Right cardiac atrium (tissue), 5 donors: ENCODE data around the gene PTPRD. TPM values are rescaled to one million over a fixed set of nuclear protein-coding genes. Genes with fewer than 3 reads are reported as not detected.
A peak's percentile ranks its signal among the peaks of the same experiment; 100 is the strongest.

Experiments
- ATAC-seq, 2 donors: fragments of 200-7000 bp; cut with Tn5 transposase; one replicate each; pipeline versions ENCODE4 v1.8.0 to v1.9.1; 2020; ENCODE audit warnings: moderate library complexity in 2 of 2, mild to moderate bottlenecking in 1 of 2
- DNase-seq, 3 donors: peaks; one replicate each; pipeline ENCODE4 v3.0.0-alpha.2; 2020
- H3K27ac ChIP-seq: one replicate; pipeline ENCODE4 v1.5.1; 2013; ENCODE audit warnings: mild to moderate bottlenecking, low read length, control low read depth, moderate library complexity
- H3K27me3 ChIP-seq: one replicate; pipeline ENCODE4 v1.6.1; 2013; ENCODE audit not compliant: control insufficient read depth, insufficient read depth
- H3K4me1 ChIP-seq: one replicate; pipeline ENCODE4 v1.6.1; 2013; ENCODE audit warnings: low read length; ENCODE audit not compliant: control insufficient read depth, insufficient read depth
- H3K4me3 ChIP-seq: one replicate; pipeline ENCODE4 v1.5.1; 2013; ENCODE audit warnings: low read length, control low read depth
- H3K9me3 ChIP-seq: one replicate; pipeline ENCODE4 v1.6.1; 2013; ENCODE audit warnings: low read length; ENCODE audit not compliant: control insufficient read depth
- WGBS: extraction: QIAGEN DNeasy Blood & Tissue Kit; methylation state at CpG from one replicate; pipeline ENCODE4 v1.1.7; 2013; 5-methylcytosine and 5-hydroxymethylcytosine counted together
- intact Hi-C, 4 donors: fragments of 100-400 bp; cut with DNase I; formaldehyde crosslinking; loops; one replicate each; pipeline versions ENCODE4 v1.11.0 to v1.14.0; 2022 to 2023
- polyA plus RNA-seq: library from polyadenylated mRNA; stranded (reverse); fragments of 200-250 nt; gene quantifications from one replicate; pipeline ENCODE4 v1.2.3, GENCODE V29; 2013
- total RNA-seq, 4 donors: library from RNA; stranded (reverse); fragmentation: NEBNext Ultra II Directional; extraction: Animal tissue kit (Norgen Biotek cat#: 25700); gene quantifications; one replicate each; pipeline ENCODE4 v1.2.1, GENCODE V29; 2021
- donor health status: healthy with polysubstance abuse.
- donor health status: DM: no; HTN: yes; CAD: no.
- donor health status: DM: no; HTN: no; CAD: no.
- donor health status: DM: no; HTN: yes; CAD: no; lungs with severe emphysema.
- donor health status: DM: yes; HTN: yes; CAD: no.

Gene PTPRD
- total and polyA plus RNA-seq, 5 donors, result 1.3 to 11.8 (median 7.1) TPM

GRCh38 chr9:8804613-8805012 lies 1808.2 kb downstream of the PTPRD start:
- Histone ChIP-seq H3K4me1 (no peaks in the 10 kb centered on the region), H3K4me3 (no peak overlapping the region), H3K27me3 (no peaks in the 10 kb centered on the region), H3K9me3 (no peaks in the 10 kb centered on the region), H3K27ac (no peak overlapping the region)
- ATAC-seq (no peak), DNase-seq (no peak)
- intact Hi-C loops, result no loop called here
- 80% methylated on average over 3 of the region's 3 CpGs for WGBS

DNA sequence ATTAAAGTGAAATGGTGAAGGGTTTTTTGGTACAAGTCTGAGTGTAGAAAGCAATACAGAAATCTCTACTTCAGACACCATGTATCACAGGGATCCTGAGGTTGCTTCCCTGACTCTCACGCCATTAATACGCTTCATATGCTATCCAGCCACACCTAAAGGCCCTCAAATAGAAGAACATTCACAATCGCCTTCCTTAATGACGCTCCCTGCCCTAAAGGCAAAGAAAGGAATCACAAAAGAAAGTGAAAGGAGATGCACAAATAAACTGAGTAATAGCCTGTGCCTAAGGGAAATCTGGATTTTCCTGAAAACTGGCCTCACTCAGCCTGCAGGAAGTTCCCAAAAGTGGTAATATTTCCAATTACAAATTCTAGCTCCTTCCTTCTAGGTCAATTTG lies 1810.6 kb downstream of the PTPRD start:
- no peak overlapping the region for H3K27ac ChIP-seq
- no peaks in the 10 kb centered on the region for H3K27me3 ChIP-seq
- ATAC-seq, result no peak
- no peak overlapping the region for H3K4me3 ChIP-seq
- WGBS, result 87% methylated on average over 4 of the region's 4 CpGs
- H3K4me1 ChIP-seq, result no peaks in the 10 kb centered on the region
- H3K9me3 ChIP-seq, result no peaks in the 10 kb centered on the region
- no peak for DNase-seq
- intact Hi-C loops, result no loop called here

DNA sequence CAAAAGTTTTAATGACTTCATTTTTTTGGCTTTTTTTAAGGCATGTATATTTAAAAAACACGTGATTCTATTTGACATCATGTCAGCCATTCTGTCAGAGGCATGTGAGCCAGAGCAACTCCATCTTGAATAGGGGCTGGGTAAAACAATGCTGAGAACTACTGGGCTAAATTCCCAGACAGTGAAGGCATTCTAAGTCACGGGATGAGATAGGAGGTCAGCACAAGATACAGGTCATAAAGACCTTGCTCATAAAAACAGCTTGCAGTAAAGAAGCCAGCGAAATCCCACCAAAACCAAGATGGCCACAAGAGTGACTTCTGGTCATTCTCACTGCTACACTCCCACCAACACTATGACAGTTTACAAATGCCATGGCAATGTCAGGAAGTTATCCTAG lies 1812.6 kb downstream of the PTPRD start:
- intact Hi-C loops, result no loop called here
- H3K9me3 ChIP-seq, result no peaks in the 10 kb centered on the region
- WGBS, result 66% methylated on average over 3 of the region's 3 CpGs
- no peaks in the 10 kb centered on the region for H3K27me3 ChIP-seq
- no peak overlapping the region for H3K27ac ChIP-seq
- DNase-seq (no peak), ATAC-seq (no peak)
- H3K4me1 ChIP-seq, result no peaks in the 10 kb centered on the region
- no peak overlapping the region for H3K4me3 ChIP-seq

GRCh38 chr9:8799615-8800014 lies 1813.2 kb downstream of the PTPRD start:
- H3K27me3 ChIP-seq, result no peaks in the 10 kb centered on the region
- no peak overlapping the region for H3K27ac ChIP-seq
- ATAC-seq (no peak), DNase-seq (no peak)
- no peaks in the 10 kb centered on the region for H3K9me3 ChIP-seq
- intact Hi-C loops, result no loop called here
- no peaks in the 10 kb centered on the region for H3K4me1 ChIP-seq
- no peak overlapping the region for H3K4me3 ChIP-seq

GRCh38 chr9:8799206-8799605 lies 1813.6 kb downstream of the PTPRD start:
- Histone ChIP-seq H3K27me3 (no peaks in the 10 kb centered on the region), H3K4me1 (no peaks in the 10 kb centered on the region), H3K4me3 (no peak overlapping the region), H3K9me3 (no peaks in the 10 kb centered on the region), H3K27ac (no peak overlapping the region)
- ATAC-seq (no peak), DNase-seq (no peak)
- intact Hi-C loops, result no loop called here

DNA sequence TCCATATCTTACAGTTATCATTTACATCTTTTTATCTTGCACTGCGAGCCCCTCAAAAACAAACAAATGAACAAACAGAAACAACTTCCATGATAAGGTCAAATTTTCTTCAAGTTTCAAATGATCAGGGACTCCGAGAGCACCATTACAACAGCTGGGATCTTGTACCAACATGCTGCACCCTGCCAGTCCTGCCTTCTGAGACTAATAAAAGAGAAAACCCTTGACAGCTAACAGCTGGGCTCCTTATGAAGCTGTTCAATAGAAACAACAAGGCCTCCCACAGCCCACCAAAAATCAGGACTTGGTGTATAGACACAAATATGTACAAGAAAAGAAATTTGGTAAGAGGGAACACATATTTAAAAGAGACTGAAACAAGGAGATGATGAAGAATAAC lies 1828.0 kb downstream of the PTPRD start:
- Histone ChIP-seq H3K9me3 (no peaks in the 10 kb centered on the region), H3K4me1 (no peaks in the 10 kb centered on the region), H3K27me3 (no peaks in the 10 kb centered on the region), H3K4me3 (no peak overlapping the region), H3K27ac (no peak overlapping the region)
- ATAC-seq, result peak in 1 of 2 donors; percentile 41
- intact Hi-C loops, result no loop called here
- WGBS, result 61% methylated on average over 2 of the region's 2 CpGs
- no peak for DNase-seq

GRCh38 chr9:8783941-8784340 lies 1828.9 kb downstream of the PTPRD start:
- Histone ChIP-seq H3K4me3 (peak overlapping the region; percentile 15), H3K27me3 (no peaks in the 10 kb centered on the region), H3K27ac (no peak overlapping the region), H3K4me1 (no peaks in the 10 kb centered on the region), H3K9me3 (no peaks in the 10 kb centered on the region)
- ATAC-seq (no peak), DNase-seq (no peak)
- WGBS, result 61% methylated on average over 6 of the region's 6 CpGs
- intact Hi-C loops, result no loop called here

- DNase-seq (no peak), ATAC-seq (no peak)
- H3K27me3 ChIP-seq, result no peaks in the 10 kb centered on the region
- no peak overlapping the region for H3K4me3 ChIP-seq
- no peaks in the 10 kb centered on the region for H3K9me3 ChIP-seq
- H3K4me1 ChIP-seq, result no peaks in the 10 kb centered on the region
- intact Hi-C loops, result no loop called here
- no peak overlapping the region for H3K27ac ChIP-seq
- WGBS, result 94% methylated on average over 5 of the region's 5 CpGs
These were observed 1830.6 kb downstream of the PTPRD start for GRCh38 chr9:8782237-8782636.

- intact Hi-C loops, result no loop called here
These were observed 1831.3 kb downstream of the PTPRD start for GRCh38 chr9:8781458-8781857.

DNA sequence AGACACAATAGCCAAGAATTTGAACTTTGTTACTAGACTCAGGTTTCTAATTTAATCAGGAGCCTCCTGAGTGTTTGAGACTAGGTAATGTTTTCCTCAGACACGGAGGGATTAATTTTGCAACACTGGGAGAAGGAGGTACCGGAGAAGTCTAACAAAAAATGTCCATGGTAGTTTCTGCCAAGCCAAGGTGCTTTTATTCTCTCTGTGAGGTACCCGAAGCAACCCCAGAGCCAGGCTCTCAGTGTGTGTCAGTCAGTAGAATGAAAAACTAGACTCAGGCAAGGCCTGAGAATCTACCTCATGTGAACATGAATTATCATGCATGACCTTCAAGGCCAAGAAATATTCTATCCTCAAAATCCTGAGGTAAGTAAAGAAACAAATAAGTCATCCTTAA lies 1832.4 kb downstream of the PTPRD start:
- Histone ChIP-seq H3K4me1 (no peaks in the 10 kb centered on the region), H3K27ac (no peak overlapping the region), H3K9me3 (no peaks in the 10 kb centered on the region), H3K27me3 (no peaks in the 10 kb centered on the region), H3K4me3 (no peak overlapping the region)
- intact Hi-C loops, result no loop called here
- no peak for ATAC-seq
- 90% methylated on average over 3 of the region's 3 CpGs for WGBS
- DNase-seq, result no peak

More at GRCh38 chr9:8781458-8781857, 1831.3 kb downstream of the PTPRD start:
- no peak overlapping the region for H3K4me3 ChIP-seq
- no peak for ATAC-seq
- H3K9me3 ChIP-seq, result no peaks in the 10 kb centered on the region
- no peak overlapping the region for H3K27ac ChIP-seq
- WGBS, result 59% methylated on average over 1 of the region's 1 CpG
- DNase-seq, result no peak
- H3K4me1 ChIP-seq, result no peaks in the 10 kb centered on the region
- no peaks in the 10 kb centered on the region for H3K27me3 ChIP-seq

GRCh38 chr9:8779478-8779877 lies 1833.3 kb downstream of the PTPRD start:
- intact Hi-C loops, result no loop called here
- no peak overlapping the region for H3K4me3 ChIP-seq
- H3K9me3 ChIP-seq, result no peaks in the 10 kb centered on the region
- DNase-seq, result no peak
- ATAC-seq, result no peak
- H3K27me3 ChIP-seq, result no peaks in the 10 kb centered on the region
- H3K27ac ChIP-seq, result no peak overlapping the region
- H3K4me1 ChIP-seq, result no peaks in the 10 kb centered on the region
- WGBS, result 66% methylated on average over 4 of the region's 4 CpGs

GRCh38 chr9:8778356-8778755 lies 1834.4 kb downstream of the PTPRD start:
- 65% methylated on average over 6 of the region's 6 CpGs for WGBS
- H3K9me3 ChIP-seq, result no peaks in the 10 kb centered on the region
- H3K27me3 ChIP-seq, result no peaks in the 10 kb centered on the region
- no peak overlapping the region for H3K4me3 ChIP-seq
- intact Hi-C loops, result no loop called here
- H3K27ac ChIP-seq, result no peak overlapping the region
- no peaks in the 10 kb centered on the region for H3K4me1 ChIP-seq
- ATAC-seq (no peak), DNase-seq (no peak)
